ENCODE measurements around the gene IGFBPL1.
A peak's percentile ranks its signal among the peaks of the same experiment; 100 is the strongest.

IGFBPL1 gene

GRCh38 chr9:38439291-38439915 is 15.1 kb upstream of the IGFBPL1 start:
- no peak overlapping the region for H3K4me3 ChIP-seq (ENCODE audit: low read length)
- TF ChIP-seq ZNF274 (IDR thresholded peaks at IDR 0.05; ENCODE audit: low read depth, low read length) = no peak

- no peak for TF ChIP-seq ZNF274 (IDR thresholded peaks at IDR 0.05; ENCODE audit: low read depth, low read length)
- no peak overlapping the region for H3K4me3 ChIP-seq (ENCODE audit: low read length)
Observed at GRCh38 chr9:38437193-38437823, 13.1 kb upstream of the IGFBPL1 start.

- H3K4me3 ChIP-seq (ENCODE audit: low read length) = no peak overlapping the region
- TF ChIP-seq ZNF274 (IDR thresholded peaks at IDR 0.05; ENCODE audit: low read depth, low read length) = no peak
Observed at GRCh38 chr9:38436708-38437107, 12.5 kb upstream of the IGFBPL1 start.

GRCh38 chr9:38435521-38435920 is 11.3 kb upstream of the IGFBPL1 start:
- no peak overlapping the region for H3K4me3 ChIP-seq (ENCODE audit: low read length)
- no peak for TF ChIP-seq ZNF274 (IDR thresholded peaks at IDR 0.05; ENCODE audit: low read depth, low read length)

GRCh38 chr9:38434853-38435252 is 10.6 kb upstream of the IGFBPL1 start:
- H3K4me3 ChIP-seq (ENCODE audit: low read length) = no peak overlapping the region
- TF ChIP-seq ZNF274 (IDR thresholded peaks at IDR 0.05; ENCODE audit: low read depth, low read length) = no peak

- H3K4me3 ChIP-seq (ENCODE audit: low read length) = no peak overlapping the region
- TF ChIP-seq ZNF274 (IDR thresholded peaks at IDR 0.05; ENCODE audit: low read depth, low read length) = no peak
Observed at GRCh38 chr9:38434365-38434764, 10.1 kb upstream of the IGFBPL1 start.

GRCh38 chr9:38432922-38433510 is 8.8 kb upstream of the IGFBPL1 start:
- no peak for TF ChIP-seq ZNF274 (IDR thresholded peaks at IDR 0.05; ENCODE audit: low read depth, low read length)
- H3K4me3 ChIP-seq (ENCODE audit: low read length) = no peak overlapping the region

- TF ChIP-seq ZNF274 (IDR thresholded peaks at IDR 0.05; ENCODE audit: low read depth, low read length) = no peak
- no peak overlapping the region for H3K4me3 ChIP-seq (ENCODE audit: low read length)
Observed at GRCh38 chr9:38431116-38431515, 6.9 kb upstream of the IGFBPL1 start.

- no peak overlapping the region for H3K4me3 ChIP-seq (ENCODE audit: low read length)
- no peak for TF ChIP-seq ZNF274 (IDR thresholded peaks at IDR 0.05; ENCODE audit: low read depth, low read length)
Observed at GRCh38 chr9:38428062-38428461, 3.8 kb upstream of the IGFBPL1 start.

GRCh38 chr9:38424918-38425317 is 664 bp upstream of the IGFBPL1 start:
- TF ChIP-seq ZNF274 (IDR thresholded peaks at IDR 0.05; ENCODE audit: low read depth, low read length) = no peak
- no peak overlapping the region for H3K4me3 ChIP-seq (ENCODE audit: low read length)

- no peak for TF ChIP-seq ZNF274 (IDR thresholded peaks at IDR 0.05; ENCODE audit: low read depth, low read length)
- peak overlapping the region; percentile 42; the same call in 1 of the 2 replicates for H3K4me3 ChIP-seq (ENCODE audit: low read length)
Observed at GRCh38 chr9:38423273-38423972, 831 bp downstream of the IGFBPL1 start.

GRCh38 chr9:38422555-38423260 is 1.5 kb downstream of the IGFBPL1 start:
- no peak overlapping the region for H3K4me3 ChIP-seq (ENCODE audit: low read length)
- no peak for TF ChIP-seq ZNF274 (IDR thresholded peaks at IDR 0.05; ENCODE audit: low read depth, low read length)

GRCh38 chr9:38421498-38422211 is 2.6 kb downstream of the IGFBPL1 start:
- no peak overlapping the region for H3K4me3 ChIP-seq (ENCODE audit: low read length)
- no peak for TF ChIP-seq ZNF274 (IDR thresholded peaks at IDR 0.05; ENCODE audit: low read depth, low read length)

- TF ChIP-seq ZNF274 (IDR thresholded peaks at IDR 0.05; ENCODE audit: low read depth, low read length) = no peak
Observed at GRCh38 chr9:38419181-38419580, 5.1 kb downstream of the IGFBPL1 start.

More at GRCh38 chr9:38419181-38419580, 5.1 kb downstream of the IGFBPL1 start:
- H3K4me3 ChIP-seq (ENCODE audit: low read length) = no peak overlapping the region

Data from GM08714 (cell line).